ENCODE data around the gene TAF11. TPM values are rescaled to one million over a fixed set of nuclear protein-coding genes. Genes with fewer than 3 reads are reported as not detected.
A peak's percentile ranks its signal among the peaks of the same experiment; 100 is the strongest.

The TAF11 gene
- total and polyA plus RNA-seq, 12 donors = 16.3 to 50.2 (median 18.0) TPM

DNA sequence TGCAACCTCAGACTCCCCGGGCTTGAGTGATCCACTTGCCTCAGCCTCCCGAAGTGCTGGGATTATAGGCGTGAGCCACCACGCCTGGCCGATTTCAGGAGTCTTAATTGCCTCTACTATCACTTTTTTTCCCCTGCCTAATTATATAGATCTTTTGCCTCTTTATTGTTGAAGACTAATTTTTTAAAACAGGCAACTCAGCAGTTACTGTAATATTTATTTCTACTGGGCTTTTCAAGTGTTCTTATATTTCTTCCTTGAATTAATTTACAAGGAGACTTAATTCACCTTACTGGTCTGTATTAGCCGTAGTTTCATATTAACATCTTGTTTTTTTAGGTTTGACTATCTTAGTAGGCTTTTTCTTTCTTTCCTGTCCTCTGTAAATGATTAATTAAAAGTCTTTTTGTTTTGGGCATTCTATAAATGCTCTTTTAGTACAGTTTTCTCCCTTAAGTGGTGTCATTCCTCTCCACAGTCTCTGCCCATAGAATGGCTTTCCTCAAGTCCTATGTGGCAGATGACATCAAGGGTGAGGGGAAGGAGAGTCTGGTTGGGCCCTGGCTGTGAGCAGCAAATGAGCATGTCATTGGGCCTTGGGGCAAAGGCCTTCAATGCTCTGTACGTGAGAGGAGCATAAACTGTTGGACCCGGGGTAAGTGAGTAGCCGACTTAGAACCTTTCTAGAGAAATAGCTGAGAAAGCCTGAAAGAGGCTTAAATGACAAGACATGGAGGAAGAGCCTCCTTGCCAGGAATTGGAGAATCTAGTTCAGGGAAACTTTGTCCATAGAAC lies 37.2 kb upstream of the TAF11 start:
- Histone ChIP-seq H3K4me3 (no peak overlapping the region), H3K27ac (no peak overlapping the region), H3K27me3 (no peaks in the 10 kb centered on the region), H3K9me3 (no peaks in the 10 kb centered on the region), H3K36me3 (no peaks in the 10 kb centered on the region), H3K4me1 (peaks cover 0 to 34% (median 14%) of the 10 kb centered on the region in 9 donors)
- ATAC-seq (no peak), DNase-seq (no peak)
- 97% methylated on average over 9 of the region's 9 CpGs for WGBS, 2 donors
- intact Hi-C loops (cut with DNase I) = no loop called here
- TF ChIP-seq, protein P1, sequence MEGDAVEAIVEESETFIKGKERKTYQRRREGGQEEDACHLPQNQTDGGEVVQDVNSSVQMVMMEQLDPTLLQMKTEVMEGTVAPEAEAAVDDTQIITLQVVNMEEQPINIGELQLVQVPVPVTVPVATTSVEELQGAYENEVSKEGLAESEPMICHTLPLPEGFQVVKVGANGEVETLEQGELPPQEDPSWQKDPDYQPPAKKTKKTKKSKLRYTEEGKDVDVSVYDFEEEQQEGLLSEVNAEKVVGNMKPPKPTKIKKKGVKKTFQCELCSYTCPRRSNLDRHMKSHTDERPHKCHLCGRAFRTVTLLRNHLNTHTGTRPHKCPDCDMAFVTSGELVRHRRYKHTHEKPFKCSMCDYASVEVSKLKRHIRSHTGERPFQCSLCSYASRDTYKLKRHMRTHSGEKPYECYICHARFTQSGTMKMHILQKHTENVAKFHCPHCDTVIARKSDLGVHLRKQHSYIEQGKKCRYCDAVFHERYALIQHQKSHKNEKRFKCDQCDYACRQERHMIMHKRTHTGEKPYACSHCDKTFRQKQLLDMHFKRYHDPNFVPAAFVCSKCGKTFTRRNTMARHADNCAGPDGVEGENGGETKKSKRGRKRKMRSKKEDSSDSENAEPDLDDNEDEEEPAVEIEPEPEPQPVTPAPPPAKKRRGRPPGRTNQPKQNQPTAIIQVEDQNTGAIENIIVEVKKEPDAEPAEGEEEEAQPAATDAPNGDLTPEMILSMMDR (IDR thresholded peaks at IDR 0.05) = no peak

DNA sequence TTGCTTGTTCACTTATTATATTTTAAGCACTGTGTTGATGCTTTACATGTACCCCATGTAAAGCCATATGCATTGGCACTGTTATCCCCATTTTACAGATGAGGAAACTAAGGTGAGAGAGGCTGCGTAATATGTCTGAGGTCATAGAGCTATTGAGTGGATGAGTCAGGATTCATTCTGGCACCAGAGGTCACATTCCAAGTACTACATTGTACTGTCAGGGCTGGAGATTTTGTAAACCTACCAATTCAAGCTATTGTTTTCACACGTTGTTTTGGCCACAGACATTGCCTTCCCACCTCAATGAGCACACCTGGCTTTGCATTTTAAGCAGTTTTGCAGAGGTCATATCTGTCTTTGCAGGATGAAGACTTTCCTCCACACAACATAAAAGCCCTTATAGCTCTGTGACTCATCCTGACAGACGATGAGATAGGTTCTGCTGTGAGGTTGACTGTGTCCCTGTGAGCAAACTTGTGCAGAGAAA lies 34.4 kb upstream of the TAF11 start:
- H3K4me1 ChIP-seq = peaks cover 2 to 38% (median 32%) of the 10 kb centered on the region in 9 donors
- H3K36me3 ChIP-seq = no peaks in the 10 kb centered on the region
- intact Hi-C loops (cut with DNase I) = no loop called here
- TF ChIP-seq, protein P1 (IDR thresholded peaks at IDR 0.05) = no peak
- DNase-seq = no peak
- no peaks in the 10 kb centered on the region for H3K9me3 ChIP-seq
- no peaks in the 10 kb centered on the region for H3K27me3 ChIP-seq
- no peak overlapping the region for H3K27ac ChIP-seq
- H3K4me3 ChIP-seq = no peak overlapping the region
- 73 to 76% methylated on average over 3 of the region's 3 CpGs for WGBS, 2 donors
- no peak for ATAC-seq

DNA sequence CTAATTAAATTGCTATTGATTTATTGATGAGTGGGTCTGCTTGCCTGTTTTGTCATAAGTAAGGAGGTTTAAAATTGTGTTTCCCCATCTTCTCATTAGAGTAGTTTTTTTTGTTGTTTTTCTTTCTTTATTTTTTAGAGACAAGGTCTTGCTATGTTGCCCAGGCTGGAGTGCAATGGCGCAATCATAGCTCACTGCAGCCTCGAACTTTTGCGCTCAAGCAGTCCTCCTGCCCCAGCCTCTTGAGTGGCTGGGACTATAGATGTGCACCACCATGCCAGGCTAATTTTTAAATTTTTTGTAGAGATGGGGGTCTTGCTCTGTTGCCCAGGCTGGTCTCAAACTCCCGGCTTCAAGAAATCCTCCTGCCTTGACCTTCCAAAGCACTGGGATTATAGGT lies 32.3 kb upstream of the TAF11 start:
- H3K27me3 ChIP-seq = no peaks in the 10 kb centered on the region
- H3K9me3 ChIP-seq = no peaks in the 10 kb centered on the region
- WGBS, 2 donors = 88 to 99% methylated on average over 4 of the region's 4 CpGs
- no peak for DNase-seq
- no peak overlapping the region for H3K4me3 ChIP-seq
- intact Hi-C loops (cut with DNase I) = no loop called here
- peaks cover 2 to 59% (median 45%) of the 10 kb centered on the region in 9 donors for H3K4me1 ChIP-seq
- TF ChIP-seq, protein P1 (IDR thresholded peaks at IDR 0.05) = no peak
- ATAC-seq = no peak
- no peak overlapping the region for H3K27ac ChIP-seq
- no peaks in the 10 kb centered on the region for H3K36me3 ChIP-seq

DNA sequence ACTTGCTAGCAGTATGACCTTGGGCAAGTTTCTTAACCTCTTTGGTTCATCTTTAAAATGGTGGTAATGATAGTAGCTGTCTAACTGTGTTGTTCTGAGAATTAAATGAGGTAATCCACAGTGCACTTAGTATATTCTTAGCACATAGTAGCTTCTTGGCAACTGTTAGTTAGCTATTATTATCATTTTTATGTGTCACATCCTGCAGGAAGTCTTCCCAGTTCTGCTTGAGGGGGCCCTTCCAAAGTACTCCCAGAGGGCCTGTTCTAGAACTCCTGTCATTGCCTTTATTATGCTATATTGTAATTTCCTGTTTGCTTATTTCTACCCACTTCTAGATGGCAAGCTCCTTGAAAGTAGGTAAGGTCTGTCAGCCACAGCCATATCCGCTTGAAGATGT lies 31.8 kb upstream of the TAF11 start:
- Histone ChIP-seq H3K27me3 (no peaks in the 10 kb centered on the region), H3K4me3 (no peak overlapping the region), H3K4me1 (peaks cover 2 to 62% (median 47%) of the 10 kb centered on the region in 9 donors), H3K27ac (peak overlapping the region in 7 of 10 donors; percentile 2 to 46 (median 28)), H3K36me3 (no peaks in the 10 kb centered on the region), H3K9me3 (no peaks in the 10 kb centered on the region)
- intact Hi-C loops (cut with DNase I) = no loop called here
- peak; percentile 44 to 81 (median 74) for ATAC-seq
- DNase-seq = no peak
- 81 to 97% methylated on average over 1 of the region's 1 CpG for WGBS, 2 donors
- TF ChIP-seq, protein P1 (IDR thresholded peaks at IDR 0.05) = no peak
